Hepatocyte (in vitro differentiated cells): Measurements from ENCODE around the gene TMEM14B. TPM values are rescaled to one million over a fixed set of nuclear protein-coding genes. Genes with fewer than 3 reads are reported as not detected.

Source experiments
- DNase-seq: peaks from one replicate; pipeline ENCODE4 v3.0.0-alpha.2; 2016; ENCODE audit warnings: low spot score
- H2AFZ ChIP-seq: fragments of 200-600 bp; sonication (generic); 2 replicates; pipeline ENCODE4 v1.6.0; 2016; ENCODE audit warnings: antibody characterized with exemption, mild to moderate bottlenecking
- H3K27ac ChIP-seq: fragments of 200-600 bp; sonication (generic); 2 replicates; pipeline ENCODE4 v1.5.1; 2016; ENCODE audit warnings: mild to moderate bottlenecking
- H3K27me3 ChIP-seq: fragments of 200-600 bp; sonication (generic); 2 replicates; pipeline ENCODE4 v1.6.1; 2016
- H3K36me3 ChIP-seq: fragments of 200-600 bp; sonication (generic); replicated peaks from 2 replicates; pipeline ENCODE4 v1.5.1; 2016; ENCODE audit warnings: low read depth; ENCODE audit not compliant: insufficient read depth
- H3K4me1 ChIP-seq: fragments of 200-600 bp; sonication (generic); 2 replicates; pipeline ENCODE4 v1.5.1; 2016; ENCODE audit warnings: mild to moderate bottlenecking, moderate library complexity; ENCODE audit not compliant: insufficient read depth
- H3K4me2 ChIP-seq: fragments of 200-600 bp; sonication (generic); 2 replicates; pipeline ENCODE4 v1.6.0; 2016
- H3K4me3 ChIP-seq: fragments of 200-600 bp; sonication (generic); 2 replicates; pipeline ENCODE4 v1.5.1; 2016; ENCODE audit warnings: mild to moderate bottlenecking
- H3K79me2 ChIP-seq: fragments of 200-600 bp; sonication (generic); 2 replicates; pipeline ENCODE4 v1.6.0; 2017; ENCODE audit warnings: mild to moderate bottlenecking
- H3K9me2 ChIP-seq: fragments of 200-600 bp; sonication (generic); replicated peaks from 2 replicates; pipeline ENCODE4 v1.6.0; 2017; ENCODE audit warnings: mild to moderate bottlenecking; ENCODE audit not compliant: insufficient read depth
- H3K9me3 ChIP-seq: fragments of 200-600 bp; sonication (generic); 2 replicates; pipeline ENCODE4 v1.5.1; 2016; ENCODE audit warnings: low read depth, mild to moderate bottlenecking
- H4K20me1 ChIP-seq: fragments of 200-600 bp; sonication (generic); 2 replicates; pipeline ENCODE4 v1.6.0; 2016; ENCODE audit warnings: mild to moderate bottlenecking; ENCODE audit not compliant: insufficient read depth, poor library complexity, severe bottlenecking
- CTCF ChIP-seq: fragments of 200-600 bp; sonication (generic); IDR thresholded peaks from 2 replicates; pipeline ENCODE4 v1.5.1; 2016; ENCODE audit warnings: antibody characterized with exemption, mild to moderate bottlenecking; ENCODE audit not compliant: poor library complexity
- EZH2 ChIP-seq: fragments of 200-600 bp; sonication (generic); IDR thresholded peaks from 2 replicates; pipeline ENCODE4 v1.6.1; 2016; ENCODE audit warnings: antibody characterized with exemption, mild to moderate bottlenecking, borderline replicate concordance
- EZH2phosphoT487 ChIP-seq: fragments of 200-600 bp; sonication (generic); IDR thresholded peaks from one replicate; pipeline ENCODE4 v1.6.1; 2018; ENCODE audit warnings: antibody characterized with exemption, mild to moderate bottlenecking, low read depth, moderate library complexity; ENCODE audit not compliant: unreplicated experiment, severe bottlenecking
- WGBS: methylation state at CpG from one replicate; pipeline ENCODE4 v1.1.6; 2016; ENCODE audit warnings: low lambda C conversion rate; ENCODE audit errors: missing lambda C conversion rate; 5-methylcytosine and 5-hydroxymethylcytosine counted together
- polyA plus RNA-seq: library from polyadenylated mRNA; unstranded; fragments of >200 nt; fragmentation: Nextera tagmentation; extraction: Ambion mirVana; gene quantifications from 2 replicates; pipeline ENCODE4 v1.2.1, GENCODE V29; 2016
- total RNA-seq: library from RNA; depleted of rRNA; stranded (reverse); fragments of >200 nt; gene quantifications from 2 replicates; pipeline ENCODE4 v1.2.3, GENCODE V29; 2014

TMEM14B gene
- total and polyA plus RNA-seq, 2 experiments from 2014 or later, result 63.9 to 108 TPM

- H3K36me3 ChIP-seq, result no peaks in the 10 kb centered on the region
- TF ChIP-seq EZH2phosphoT487, result no peak
- H2AFZ ChIP-seq, result no peak overlapping the region
- H3K9me2 ChIP-seq, result no peaks in the 10 kb centered on the region
- H3K4me2 ChIP-seq, result no peak overlapping the region
- H3K4me1 ChIP-seq, result no peaks in the 10 kb centered on the region
- H3K9me3 ChIP-seq, result no peaks in the 10 kb centered on the region
- H3K27ac ChIP-seq, result no peak overlapping the region
- H3K27me3 ChIP-seq, result no peaks in the 10 kb centered on the region
- WGBS, result 77% methylated on average over 5 of the region's 5 CpGs
- H3K79me2 ChIP-seq, result no peaks in the 10 kb centered on the region
- H4K20me1 ChIP-seq, result no peaks in the 10 kb centered on the region
- DNase-seq, result no peak
- no peak overlapping the region for H3K4me3 ChIP-seq
These were observed 44.5 kb downstream of the TMEM14B start for GRCh38 chr6:10792101-10792500.

- TF ChIP-seq EZH2 (no peak), CTCF (no peak), EZH2phosphoT487 (no peak)
- no peak overlapping the region for H3K4me2 ChIP-seq
- WGBS, result 98% methylated on average over 3 of the region's 3 CpGs
- no peak overlapping the region for H3K4me3 ChIP-seq
- no peaks in the 10 kb centered on the region for H4K20me1 ChIP-seq
- no peak overlapping the region for H2AFZ ChIP-seq
- H3K79me2 ChIP-seq, result no peaks in the 10 kb centered on the region
- no peaks in the 10 kb centered on the region for H3K9me3 ChIP-seq
- no peak overlapping the region for H3K27ac ChIP-seq
- H3K4me1 ChIP-seq, result no peaks in the 10 kb centered on the region
- no peaks in the 10 kb centered on the region for H3K27me3 ChIP-seq
- DNase-seq, result no peak
- no peaks in the 10 kb centered on the region for H3K36me3 ChIP-seq
- H3K9me2 ChIP-seq, result no peaks in the 10 kb centered on the region
These were observed 45.4 kb downstream of the TMEM14B start for GRCh38 chr6:10793035-10793434.

GRCh38 chr6:10793695-10794094 is 46.1 kb downstream of the TMEM14B start:
- 96% methylated on average over 6 of the region's 6 CpGs for WGBS
- H3K4me1 ChIP-seq, result no peaks in the 10 kb centered on the region
- H3K9me3 ChIP-seq, result no peaks in the 10 kb centered on the region
- TF ChIP-seq CTCF, result no peak
- TF ChIP-seq EZH2phosphoT487, result no peak
- H3K9me2 ChIP-seq, result no peaks in the 10 kb centered on the region
- no peaks in the 10 kb centered on the region for H3K79me2 ChIP-seq
- no peak overlapping the region for H3K4me2 ChIP-seq
- H4K20me1 ChIP-seq, result no peaks in the 10 kb centered on the region
- H3K27ac ChIP-seq, result no peak overlapping the region
- no peaks in the 10 kb centered on the region for H3K27me3 ChIP-seq
- no peak overlapping the region for H2AFZ ChIP-seq
- no peak for DNase-seq
- H3K36me3 ChIP-seq, result no peaks in the 10 kb centered on the region
- no peak overlapping the region for H3K4me3 ChIP-seq

GRCh38 chr6:10794239-10794638 is 46.6 kb downstream of the TMEM14B start:
- H3K79me2 ChIP-seq, result no peaks in the 10 kb centered on the region
- no peak overlapping the region for H3K27ac ChIP-seq
- TF ChIP-seq CTCF, result no peak
- TF ChIP-seq EZH2phosphoT487, result no peak
- no peak for TF ChIP-seq EZH2
- H3K27me3 ChIP-seq, result no peaks in the 10 kb centered on the region
- 70% methylated on average over 3 of the region's 3 CpGs for WGBS
- H3K4me3 ChIP-seq, result no peak overlapping the region
- no peaks in the 10 kb centered on the region for H3K9me3 ChIP-seq
- no peaks in the 10 kb centered on the region for H3K4me1 ChIP-seq
- H3K9me2 ChIP-seq, result no peaks in the 10 kb centered on the region
- H2AFZ ChIP-seq, result no peak overlapping the region
- H3K4me2 ChIP-seq, result no peak overlapping the region
- DNase-seq, result no peak
- no peaks in the 10 kb centered on the region for H4K20me1 ChIP-seq
- no peaks in the 10 kb centered on the region for H3K36me3 ChIP-seq
